ENCODE data around the gene YIPF1. TPM values are rescaled to one million over a fixed set of nuclear protein-coding genes. Genes with fewer than 3 reads are reported as not detected.
A peak's percentile ranks its signal among the peaks of the same experiment; 100 is the strongest.

Gene YIPF1
- total and polyA plus RNA-seq, 2 experiments from 2014 or later: 27.7 to 34.0 TPM

GRCh38 chr1:53909946-53910345 is 20.3 kb upstream of the YIPF1 start:
- peak overlapping the region; percentile 84 for H3K27ac ChIP-seq
- H3K9me2 ChIP-seq (replicated peaks; ENCODE audit: insufficient read depth): no peaks in the 10 kb centered on the region
- H3K4me3 ChIP-seq: no peak overlapping the region
- WGBS (ENCODE audit: low lambda C conversion rate, missing lambda C conversion rate): 65% methylated on average over 3 of the region's 3 CpGs
- no peak overlapping the region for H2AFZ ChIP-seq
- no peak overlapping the region for H3K4me2 ChIP-seq
- TF ChIP-seq EZH2phosphoT487 (IDR thresholded peaks at IDR 0.05; ENCODE audit: low read depth, severe bottlenecking, unreplicated experiment) (no peak), EZH2 (IDR thresholded peaks at IDR 0.05; ENCODE audit: borderline replicate concordance) (no peak), CTCF (IDR thresholded peaks at IDR 0.05; ENCODE audit: poor library complexity) (no peak)
- H3K4me1 ChIP-seq (ENCODE audit: insufficient read depth): peaks cover 13% of the 10 kb centered on the region
- no peaks in the 10 kb centered on the region for H3K9me3 ChIP-seq (ENCODE audit: low read depth)
- H3K27me3 ChIP-seq: no peaks in the 10 kb centered on the region
- H3K36me3 ChIP-seq (replicated peaks; ENCODE audit: insufficient read depth, low read depth): no peaks in the 10 kb centered on the region
- H4K20me1 ChIP-seq (ENCODE audit: insufficient read depth, poor library complexity, severe bottlenecking): no peaks in the 10 kb centered on the region
- H3K79me2 ChIP-seq: no peaks in the 10 kb centered on the region
- peak; percentile 44 for DNase-seq (ENCODE audit: low spot score)

DNA sequence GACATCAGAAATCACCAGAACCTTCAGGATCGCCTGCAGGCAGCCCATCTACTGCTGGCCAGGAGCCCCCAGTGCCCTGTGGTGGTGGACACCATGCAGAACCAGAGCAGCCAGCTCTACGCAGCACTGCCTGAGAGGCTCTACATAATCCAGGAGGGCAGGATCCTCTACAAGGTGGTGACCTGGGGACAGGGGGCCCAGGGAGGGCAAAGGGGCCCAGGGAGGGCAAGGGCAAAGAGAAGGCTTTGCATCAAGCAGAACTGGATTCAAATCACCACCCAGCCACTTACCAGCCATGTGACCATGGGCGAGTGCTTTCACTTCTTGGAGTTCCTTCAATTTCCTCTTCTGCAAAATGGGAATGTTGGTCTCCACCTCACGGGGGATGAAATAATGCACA is 16.5 kb upstream of the YIPF1 start:
- Histone ChIP-seq H2AFZ (no peak overlapping the region), H3K79me2 (no peaks in the 10 kb centered on the region), H3K9me2 (replicated peaks; ENCODE audit: insufficient read depth) (no peaks in the 10 kb centered on the region), H3K4me1 (ENCODE audit: insufficient read depth) (peaks cover 23% of the 10 kb centered on the region), H4K20me1 (ENCODE audit: insufficient read depth, poor library complexity, severe bottlenecking) (no peaks in the 10 kb centered on the region), H3K4me2 (no peak overlapping the region), H3K4me3 (no peak overlapping the region), H3K36me3 (replicated peaks; ENCODE audit: insufficient read depth, low read depth) (no peaks in the 10 kb centered on the region), H3K27me3 (no peaks in the 10 kb centered on the region), H3K27ac (no peak overlapping the region), H3K9me3 (ENCODE audit: low read depth) (no peaks in the 10 kb centered on the region)
- TF ChIP-seq EZH2phosphoT487 (IDR thresholded peaks at IDR 0.05; ENCODE audit: low read depth, severe bottlenecking, unreplicated experiment) (no peak), CTCF (IDR thresholded peaks at IDR 0.05; ENCODE audit: poor library complexity) (no peak), EZH2 (IDR thresholded peaks at IDR 0.05; ENCODE audit: borderline replicate concordance) (no peak)
- no peak for DNase-seq (ENCODE audit: low spot score)
- 93% methylated on average over 4 of the region's 4 CpGs for WGBS (ENCODE audit: low lambda C conversion rate, missing lambda C conversion rate)

DNA sequence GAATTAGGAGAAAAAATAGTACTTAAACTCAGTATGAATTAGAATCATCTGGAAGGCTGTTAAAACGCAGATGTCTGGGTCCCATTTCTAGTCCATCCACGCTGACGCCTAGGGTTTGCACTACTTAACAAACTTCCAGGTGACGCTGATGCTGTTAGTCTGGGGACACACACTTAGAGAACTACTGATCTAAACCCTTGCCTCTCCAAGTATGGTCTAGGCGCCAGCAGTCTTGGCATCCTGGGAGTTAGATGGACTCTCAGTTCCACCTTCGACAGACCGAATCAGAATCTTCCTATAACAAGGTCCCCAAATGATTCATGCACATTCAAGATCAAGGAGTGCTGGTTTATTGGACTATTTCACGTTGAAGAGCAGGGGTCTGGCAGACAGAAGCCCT is 15.9 kb upstream of the YIPF1 start:
- no peaks in the 10 kb centered on the region for H3K79me2 ChIP-seq
- H3K4me1 ChIP-seq (ENCODE audit: insufficient read depth): peaks cover 22% of the 10 kb centered on the region
- H3K36me3 ChIP-seq (replicated peaks; ENCODE audit: insufficient read depth, low read depth): no peaks in the 10 kb centered on the region
- TF ChIP-seq CTCF (IDR thresholded peaks at IDR 0.05; ENCODE audit: poor library complexity) (no peak), EZH2phosphoT487 (IDR thresholded peaks at IDR 0.05; ENCODE audit: low read depth, severe bottlenecking, unreplicated experiment) (no peak), EZH2 (IDR thresholded peaks at IDR 0.05; ENCODE audit: borderline replicate concordance) (no peak)
- no peaks in the 10 kb centered on the region for H3K9me3 ChIP-seq (ENCODE audit: low read depth)
- WGBS (ENCODE audit: low lambda C conversion rate, missing lambda C conversion rate): 95% methylated on average over 8 of the region's 8 CpGs
- no peaks in the 10 kb centered on the region for H3K9me2 ChIP-seq (replicated peaks; ENCODE audit: insufficient read depth)
- H3K27ac ChIP-seq: no peak overlapping the region
- no peak overlapping the region for H3K4me2 ChIP-seq
- no peaks in the 10 kb centered on the region for H4K20me1 ChIP-seq (ENCODE audit: insufficient read depth, poor library complexity, severe bottlenecking)
- H3K27me3 ChIP-seq: no peaks in the 10 kb centered on the region
- H2AFZ ChIP-seq: no peak overlapping the region
- DNase-seq (ENCODE audit: low spot score): no peak
- no peak overlapping the region for H3K4me3 ChIP-seq
